Panc1 (cell line): ENCODE results near the gene PRR36. TPM values are rescaled to one million over a fixed set of nuclear protein-coding genes. Genes with fewer than 3 reads are reported as not detected.
A peak's percentile ranks its signal among the peaks of the same experiment; 100 is the strongest.

Experiments used
- ATAC-seq: fragments of 200-7000 bp; cut with Tn5 transposase; 2 replicates; pipeline ENCODE4 v1.9.1; 2020; ENCODE audit warnings: mild to moderate bottlenecking, moderate library complexity
- BruUV-seq: library from RNA; stranded (reverse); fragments of 400-500 nt; replicated peaks from 2 replicates; lab custom pipeline; 2021; lab: Mats Ljungman, UMichigan
- CTCF ChIA-PET: fragments of 300-600 bp; sonication (Branson Sonifier 250); formaldehyde crosslinking; loops from one replicate; lab custom pipeline; 2022; ENCODE audit warnings: antibody characterized with exemption; lab: Charles Lee
- POLR2A ChIA-PET: fragments of 300-600 bp; sonication (Branson Sonifier 250); formaldehyde crosslinking; loops from one replicate; lab custom pipeline; 2022; ENCODE audit warnings: antibody characterized with exemption; lab: Charles Lee
- DNase-seq: peaks from one replicate; pipeline ENCODE4 v3.0.0-alpha.2; 2010; ENCODE audit warnings: low read depth, low spot score
- H3K27ac ChIP-seq: 2 replicates; pipeline ENCODE4 v1.5.1; 2011; ENCODE audit warnings: mild to moderate bottlenecking, low read length, inconsistent platforms
- H3K27me3 ChIP-seq: fragments of 200-500 bp; sonication (Bioruptor generic); 2 replicates; pipeline ENCODE4 v1.6.0; 2014; ENCODE audit warnings: low read length, inconsistent platforms; ENCODE audit not compliant: control insufficient read depth, insufficient read depth
- H3K36me3 ChIP-seq: fragments of 200-500 bp; sonication (Bioruptor generic); 2 replicates; pipeline ENCODE4 v1.5.1; 2014; ENCODE audit warnings: inconsistent platforms, mild to moderate bottlenecking, low read length, moderate library complexity; ENCODE audit not compliant: control insufficient read depth, insufficient read depth
- H3K4me1 ChIP-seq: 2 replicates; pipeline ENCODE4 v1.5.1; 2011; ENCODE audit warnings: inconsistent platforms, mild to moderate bottlenecking, low read length, moderate library complexity; ENCODE audit not compliant: control insufficient read depth, insufficient read depth
- H3K4me3 ChIP-seq, 2 experiments: 2 replicates each; pipeline ENCODE4 v1.5.1; 2011 to 2012; ENCODE audit warnings: low read depth in 2 of 2, low read length in 2 of 2, mild to moderate bottlenecking in 2 of 2, inconsistent platforms in 1 of 2, moderate library complexity in 1 of 2
- H3K9me3 ChIP-seq: fragments of 200-500 bp; sonication (Bioruptor generic); 2 replicates; pipeline ENCODE4 v1.5.1; 2014; ENCODE audit warnings: low read depth, mild to moderate bottlenecking, inconsistent platforms, low read length, moderate library complexity; ENCODE audit not compliant: control insufficient read depth, insufficient read depth
- CTCF ChIP-seq: fragments of 450-650 bp; IDR thresholded peaks from 2 replicates; pipeline ENCODE4 v1.5.1; 2017; ENCODE audit warnings: mild to moderate bottlenecking
- POLR2AphosphoS5 ChIP-seq: IDR thresholded peaks from 2 replicates; pipeline ENCODE4 v1.6.1; 2012; ENCODE audit warnings: mild to moderate bottlenecking, low read depth, low read length, moderate library complexity
- SIN3A ChIP-seq: IDR thresholded peaks from 2 replicates; pipeline ENCODE4 v1.6.1; 2012; ENCODE audit warnings: low read depth, mild to moderate bottlenecking, low read length, moderate library complexity, borderline replicate concordance; ENCODE audit not compliant: insufficient read depth
- TCF7L2 ChIP-seq: IDR thresholded peaks from 2 replicates; pipeline ENCODE4 v1.6.1; 2011; ENCODE audit warnings: mild to moderate bottlenecking, low read depth, low read length, inconsistent platforms
- in situ Hi-C: cut with HindIII; loops from 2 replicates; pipeline ENCODE4 v1.10.0; 2016; ENCODE audit warnings: low sequenced_read_pairs, low pct_unique_long_range_greater_than_20kb
- intact Hi-C: fragments of 100-400 bp; cut with micrococcal nuclease; formaldehyde crosslinking; loops from one replicate; pipeline ENCODE4 v1.10.0; 2022; ENCODE audit not compliant: unreplicated experiment
- total RNA-seq: library from RNA; stranded (reverse); gene quantifications from one replicate; pipeline ENCODE4 v1.2.1, GENCODE V29; 2021; ENCODE audit not compliant: unreplicated experiment
- TF ChIP-seq, protein P1 (sequence below), 2 experiments: IDR thresholded peaks; 2 replicates each; pipeline ENCODE4 v1.6.1; 2011 to 2012; ENCODE audit warnings: low read depth in 2 of 2, control low read depth in 1 of 2, low read length in 1 of 2, mild to moderate bottlenecking in 1 of 2, moderate library complexity in 1 of 2; ENCODE audit not compliant: insufficient read depth in 1 of 2

The PRR36 gene
- total RNA-seq, 1 experiment from 2014 or later: 3.7 TPM

- in situ Hi-C loops (no loop called here), intact Hi-C loops (no loop called here)
- DNase-seq (no peak), ATAC-seq (no peak)
- Histone ChIP-seq H3K4me1 (peaks cover 10% of the 10 kb centered on the region), H3K27ac (no peak overlapping the region), H3K9me3 (no peaks in the 10 kb centered on the region), H3K27me3 (no peaks in the 10 kb centered on the region), H3K36me3 (no peaks in the 10 kb centered on the region), H3K4me3 (no peak overlapping the region)
- CTCF ChIA-PET: no interaction called here
- TF ChIP-seq POLR2AphosphoS5 (peak; percentile 38; the same call in 1 of the 2 replicates), CTCF (no peak), SIN3A (no peak)
- POLR2A ChIA-PET: interaction anchor here (0.7 kb wide), 1 partner anchor 583 kb away, joined by 3 read pairs; no protein-coding TSS in a partner anchor
- BruUV-seq: TSS peak; percentile 92
Observed at GRCh38 chr19:7913652-7914051, 39.5 kb upstream of the PRR36 start.

- ChIA-PET POLR2A (interaction anchor here (0.7 kb wide), 1 partner anchor 584 kb away, joined by 3 read pairs; no protein-coding TSS in a partner anchor), CTCF (no interaction called here)
- DNase-seq: no peak
- ATAC-seq: no peak
- intact Hi-C loops: no loop called here
- no peaks in the 10 kb centered on the region for H3K27me3 ChIP-seq
- H3K27ac ChIP-seq: no peak overlapping the region
- in situ Hi-C loops: no loop called here
- peaks cover 10% of the 10 kb centered on the region for H3K4me1 ChIP-seq
- H3K36me3 ChIP-seq: no peaks in the 10 kb centered on the region
- no peak for TF ChIP-seq POLR2AphosphoS5
- TF ChIP-seq TCF7L2: no peak
- no peak for TF ChIP-seq CTCF
- no peak for TF ChIP-seq SIN3A
- TF ChIP-seq, protein P1, sequence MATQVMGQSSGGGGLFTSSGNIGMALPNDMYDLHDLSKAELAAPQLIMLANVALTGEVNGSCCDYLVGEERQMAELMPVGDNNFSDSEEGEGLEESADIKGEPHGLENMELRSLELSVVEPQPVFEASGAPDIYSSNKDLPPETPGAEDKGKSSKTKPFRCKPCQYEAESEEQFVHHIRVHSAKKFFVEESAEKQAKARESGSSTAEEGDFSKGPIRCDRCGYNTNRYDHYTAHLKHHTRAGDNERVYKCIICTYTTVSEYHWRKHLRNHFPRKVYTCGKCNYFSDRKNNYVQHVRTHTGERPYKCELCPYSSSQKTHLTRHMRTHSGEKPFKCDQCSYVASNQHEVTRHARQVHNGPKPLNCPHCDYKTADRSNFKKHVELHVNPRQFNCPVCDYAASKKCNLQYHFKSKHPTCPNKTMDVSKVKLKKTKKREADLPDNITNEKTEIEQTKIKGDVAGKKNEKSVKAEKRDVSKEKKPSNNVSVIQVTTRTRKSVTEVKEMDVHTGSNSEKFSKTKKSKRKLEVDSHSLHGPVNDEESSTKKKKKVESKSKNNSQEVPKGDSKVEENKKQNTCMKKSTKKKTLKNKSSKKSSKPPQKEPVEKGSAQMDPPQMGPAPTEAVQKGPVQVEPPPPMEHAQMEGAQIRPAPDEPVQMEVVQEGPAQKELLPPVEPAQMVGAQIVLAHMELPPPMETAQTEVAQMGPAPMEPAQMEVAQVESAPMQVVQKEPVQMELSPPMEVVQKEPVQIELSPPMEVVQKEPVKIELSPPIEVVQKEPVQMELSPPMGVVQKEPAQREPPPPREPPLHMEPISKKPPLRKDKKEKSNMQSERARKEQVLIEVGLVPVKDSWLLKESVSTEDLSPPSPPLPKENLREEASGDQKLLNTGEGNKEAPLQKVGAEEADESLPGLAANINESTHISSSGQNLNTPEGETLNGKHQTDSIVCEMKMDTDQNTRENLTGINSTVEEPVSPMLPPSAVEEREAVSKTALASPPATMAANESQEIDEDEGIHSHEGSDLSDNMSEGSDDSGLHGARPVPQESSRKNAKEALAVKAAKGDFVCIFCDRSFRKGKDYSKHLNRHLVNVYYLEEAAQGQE (IDR thresholded peaks at IDR 0.05; ENCODE audit: insufficient read depth in 1 of 2, low read depth in 2 of 2, low read length in 1 of 2): no peak
- H3K9me3 ChIP-seq: no peaks in the 10 kb centered on the region
- no TSS peak for BruUV-seq
- no peak overlapping the region for H3K4me3 ChIP-seq
Observed at GRCh38 chr19:7912697-7913564, 38.7 kb upstream of the PRR36 start.
